GM12801 (cell line): ENCODE measurements around the gene NEU1.

ENCODE experiments used
- CTCF ChIP-seq: IDR thresholded peaks from one replicate; pipeline ENCODE4 v1.5.1; 2011; ENCODE audit warnings: control low read depth; ENCODE audit not compliant: insufficient read length; ENCODE audit errors: extremely low read depth

The NEU1 gene

GRCh38 chr6:31875877-31876276 lies 13.3 kb upstream of the NEU1 start:
- TF ChIP-seq CTCF, result no peak

GRCh38 chr6:31874836-31875572 lies 12.4 kb upstream of the NEU1 start:
- TF ChIP-seq CTCF, result no peak

GRCh38 chr6:31874084-31874670 lies 11.6 kb upstream of the NEU1 start:
- TF ChIP-seq CTCF, result no peak

- no peak for TF ChIP-seq CTCF
These were observed 8.5 kb upstream of the NEU1 start for GRCh38 chr6:31871046-31871659.

- TF ChIP-seq CTCF, result no peak
These were observed 7.8 kb upstream of the NEU1 start for GRCh38 chr6:31870385-31870921.

GRCh38 chr6:31869343-31869742 lies 6.7 kb upstream of the NEU1 start:
- no peak for TF ChIP-seq CTCF
